Measurements from ENCODE around the gene GPC5. TPM values are rescaled to one million over a fixed set of nuclear protein-coding genes. Genes with fewer than 3 reads are reported as not detected.

The GPC5 gene
- total and polyA plus RNA-seq, 2 of the 8 experiments (the other 6 are each of a cell fraction or from before 2014, with no cell fraction given), result 0.20 to 0.39 TPM

GRCh38 chr13:91576590-91576989, 178.2 kb downstream of the GPC5 start (continued):
- TF ChIP-seq CEBPB (IDR thresholded peaks at IDR 0.05; ENCODE audit: low read depth, low read length) (no peak), ZNF274 (IDR thresholded peaks at IDR 0.05; ENCODE audit: borderline replicate concordance, extremely low read depth, low read length) (no peak), YY1 (IDR thresholded peaks at IDR 0.05; ENCODE audit: low read depth, low read length) (no peak), USF2 (IDR thresholded peaks at IDR 0.05; ENCODE audit: low read length) (no peak), RXRA (IDR thresholded peaks at IDR 0.05; ENCODE audit: insufficient read depth, low read depth, low read length) (no peak)

All from H1 (cell line).